ENCODE results near the gene LY86. TPM values are rescaled to one million over a fixed set of nuclear protein-coding genes. Genes with fewer than 3 reads are reported as not detected.

Gene LY86
- total and polyA plus RNA-seq, 9 of the 15 experiments (the other 6 are each of a cell fraction or from before 2014, with no cell fraction given), result 0.08 to 0.20 TPM; not detected in 7

DNA sequence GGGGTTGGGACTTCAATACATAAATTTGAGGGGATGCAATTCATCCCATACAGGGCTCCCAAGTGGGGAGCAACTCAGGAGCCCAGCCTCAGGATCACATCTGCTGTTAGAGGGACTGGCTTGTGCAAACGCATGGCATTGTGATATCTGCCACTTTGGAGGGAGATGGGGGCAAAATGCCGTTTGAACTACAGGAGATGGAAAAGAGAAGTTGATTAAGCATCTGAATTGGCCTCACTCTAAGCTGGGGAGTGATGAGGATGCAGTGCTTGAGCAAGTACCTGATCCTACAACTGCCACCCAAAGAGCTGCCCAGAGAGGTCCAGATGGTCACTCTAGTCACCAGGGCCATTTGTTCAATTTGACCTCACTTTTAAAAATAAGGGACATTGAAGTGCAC, 2.0 kb downstream of the LY86 start:
- H2AFZ ChIP-seq (ENCODE audit: low read depth, low read length), result no peak overlapping the region
- FAIRE-seq (no peak), DNase-seq (ENCODE audit: extremely low read depth in 1 of 4, low spot score in 3 of 4) (no peak), ATAC-seq (no peak)
- H3K9me3 ChIP-seq (replicated peaks; ENCODE audit: control insufficient read depth, insufficient read depth, low read depth, low read length), result no peaks in the 10 kb centered on the region
- no peaks in the 10 kb centered on the region for H3K36me3 ChIP-seq (ENCODE audit: control insufficient read depth, insufficient read depth, low read length)
- no peaks in the 10 kb centered on the region for H4K20me1 ChIP-seq (replicated peaks; ENCODE audit: control insufficient read depth, insufficient read depth, low read length)
- peaks cover 10 to 38% of the 10 kb centered on the region in 2 experiments; a peak in 4 of 5 replicates for H3K27me3 ChIP-seq (ENCODE audit: control insufficient read depth in 2 of 2, insufficient read depth in 2 of 2, low read length in 2 of 2)
- no peak overlapping the region for H3K9ac ChIP-seq (ENCODE audit: insufficient read depth in 1 of 2, low read depth in 2 of 2, low read length in 2 of 2)
- H3K27ac ChIP-seq (ENCODE audit: extremely low read depth, low read depth, low read length), result no peak overlapping the region
- no peak overlapping the region for H3K4me2 ChIP-seq (ENCODE audit: insufficient read depth, low read length)
- BruUV-seq (replicated peaks), result no TSS peak
- no peaks in the 10 kb centered on the region; a peak in 2 of 5 replicates for H3K4me1 ChIP-seq (replicated peaks in 1 of 2; ENCODE audit: control insufficient read depth in 2 of 2, insufficient read depth in 2 of 2, low read length in 2 of 2)
- no peaks in the 10 kb centered on the region for H3K79me2 ChIP-seq (ENCODE audit: control insufficient read depth, insufficient read depth, low read length)
- no peak overlapping the region for H3K4me3 ChIP-seq
- POLR2A ChIA-PET, result no interaction called here
- TF ChIP-seq, protein P1, sequence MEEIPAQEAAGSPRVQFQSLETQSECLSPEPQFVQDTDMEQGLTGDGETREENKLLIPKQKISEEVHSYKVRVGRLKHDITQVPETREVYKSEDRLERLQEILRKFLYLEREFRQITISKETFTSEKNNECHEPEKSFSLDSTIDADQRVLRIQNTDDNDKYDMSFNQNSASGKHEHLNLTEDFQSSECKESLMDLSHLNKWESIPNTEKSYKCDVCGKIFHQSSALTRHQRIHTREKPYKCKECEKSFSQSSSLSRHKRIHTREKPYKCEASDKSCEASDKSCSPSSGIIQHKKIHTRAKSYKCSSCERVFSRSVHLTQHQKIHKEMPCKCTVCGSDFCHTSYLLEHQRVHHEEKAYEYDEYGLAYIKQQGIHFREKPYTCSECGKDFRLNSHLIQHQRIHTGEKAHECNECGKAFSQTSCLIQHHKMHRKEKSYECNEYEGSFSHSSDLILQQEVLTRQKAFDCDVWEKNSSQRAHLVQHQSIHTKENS (CRISPR knock-in tag; IDR thresholded peaks at IDR 0.05), result no peak
- no peak for TF ChIP-seq ZNF583 (CRISPR knock-in tag; IDR thresholded peaks at IDR 0.05)
- no peak for TF ChIP-seq GABPB1 (CRISPR knock-in tag; IDR thresholded peaks at IDR 0.05)
- TF ChIP-seq, protein P2, sequence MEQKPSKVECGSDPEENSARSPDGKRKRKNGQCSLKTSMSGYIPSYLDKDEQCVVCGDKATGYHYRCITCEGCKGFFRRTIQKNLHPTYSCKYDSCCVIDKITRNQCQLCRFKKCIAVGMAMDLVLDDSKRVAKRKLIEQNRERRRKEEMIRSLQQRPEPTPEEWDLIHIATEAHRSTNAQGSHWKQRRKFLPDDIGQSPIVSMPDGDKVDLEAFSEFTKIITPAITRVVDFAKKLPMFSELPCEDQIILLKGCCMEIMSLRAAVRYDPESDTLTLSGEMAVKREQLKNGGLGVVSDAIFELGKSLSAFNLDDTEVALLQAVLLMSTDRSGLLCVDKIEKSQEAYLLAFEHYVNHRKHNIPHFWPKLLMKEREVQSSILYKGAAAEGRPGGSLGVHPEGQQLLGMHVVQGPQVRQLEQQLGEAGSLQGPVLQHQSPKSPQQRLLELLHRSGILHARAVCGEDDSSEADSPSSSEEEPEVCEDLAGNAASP (IDR thresholded peaks at IDR 0.05), result no peak
- no peak for TF ChIP-seq CBFB (CRISPR knock-in tag; IDR thresholded peaks at IDR 0.05)
- TF ChIP-seq FOXA3 (CRISPR knock-in tag; conservative IDR thresholded peaks at IDR 0.05 in 1 of 2, IDR thresholded peaks at IDR 0.05 in 1 of 2), result no peak
- TF ChIP-seq ZSCAN32 (CRISPR knock-in tag; IDR thresholded peaks at IDR 0.05), result no peak
- TF ChIP-seq, protein P3, sequence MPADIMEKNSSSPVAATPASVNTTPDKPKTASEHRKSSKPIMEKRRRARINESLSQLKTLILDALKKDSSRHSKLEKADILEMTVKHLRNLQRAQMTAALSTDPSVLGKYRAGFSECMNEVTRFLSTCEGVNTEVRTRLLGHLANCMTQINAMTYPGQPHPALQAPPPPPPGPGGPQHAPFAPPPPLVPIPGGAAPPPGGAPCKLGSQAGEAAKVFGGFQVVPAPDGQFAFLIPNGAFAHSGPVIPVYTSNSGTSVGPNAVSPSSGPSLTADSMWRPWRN (IDR thresholded peaks at IDR 0.05; ENCODE audit: low read depth), result no peak
- no peak for TF ChIP-seq ZBTB7A (IDR thresholded peaks at IDR 0.05; ENCODE audit: borderline replicate concordance, control insufficient read depth, low read depth, low read length)
- TF ChIP-seq ZFX (CRISPR knock-in tag; IDR thresholded peaks at IDR 0.05), result no peak
- TF ChIP-seq MCM5 (IDR thresholded peaks at IDR 0.05; ENCODE audit: low read depth), result no peak
- no peak for TF ChIP-seq ZNF175 (CRISPR knock-in tag; IDR thresholded peaks at IDR 0.05; ENCODE audit: low read depth)
- TF ChIP-seq, protein P4, sequence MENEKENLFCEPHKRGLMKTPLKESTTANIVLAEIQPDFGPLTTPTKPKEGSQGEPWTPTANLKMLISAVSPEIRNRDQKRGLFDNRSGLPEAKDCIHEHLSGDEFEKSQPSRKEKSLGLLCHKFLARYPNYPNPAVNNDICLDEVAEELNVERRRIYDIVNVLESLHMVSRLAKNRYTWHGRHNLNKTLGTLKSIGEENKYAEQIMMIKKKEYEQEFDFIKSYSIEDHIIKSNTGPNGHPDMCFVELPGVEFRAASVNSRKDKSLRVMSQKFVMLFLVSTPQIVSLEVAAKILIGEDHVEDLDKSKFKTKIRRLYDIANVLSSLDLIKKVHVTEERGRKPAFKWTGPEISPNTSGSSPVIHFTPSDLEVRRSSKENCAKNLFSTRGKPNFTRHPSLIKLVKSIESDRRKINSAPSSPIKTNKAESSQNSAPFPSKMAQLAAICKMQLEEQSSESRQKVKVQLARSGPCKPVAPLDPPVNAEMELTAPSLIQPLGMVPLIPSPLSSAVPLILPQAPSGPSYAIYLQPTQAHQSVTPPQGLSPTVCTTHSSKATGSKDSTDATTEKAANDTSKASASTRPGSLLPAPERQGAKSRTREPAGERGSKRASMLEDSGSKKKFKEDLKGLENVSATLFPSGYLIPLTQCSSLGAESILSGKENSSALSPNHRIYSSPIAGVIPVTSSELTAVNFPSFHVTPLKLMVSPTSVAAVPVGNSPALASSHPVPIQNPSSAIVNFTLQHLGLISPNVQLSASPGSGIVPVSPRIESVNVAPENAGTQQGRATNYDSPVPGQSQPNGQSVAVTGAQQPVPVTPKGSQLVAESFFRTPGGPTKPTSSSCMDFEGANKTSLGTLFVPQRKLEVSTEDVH (IDR thresholded peaks at IDR 0.05; ENCODE audit: low read depth, partially characterized antibody), result no peak
- CTCF ChIA-PET (ENCODE audit: low intra/inter-chr PET ratio), result no interaction called here
- intact Hi-C loops (cut with micrococcal nuclease) (no loop called here), in situ Hi-C loops (cut with MboI) (no loop called here)
- WGBS (ENCODE audit: insufficient coverage, low coverage, missing lambda C conversion rate), result 4% methylated on average over 2 of the region's 2 CpGs
- no peaks in the 10 kb centered on the region for H3K9me1 ChIP-seq (ENCODE audit: control insufficient read depth, insufficient read depth, low read length)
